A673 (cell line): ENCODE results near the gene S100A4.

Experiments
- CTCF ChIP-seq: fragments of 300-800, 200-600 bp; sonication (generic); conservative IDR thresholded peaks from 2 replicates; pipeline ENCODE4 v1.5.1; 2017; ENCODE audit warnings: low read depth, mild to moderate bottlenecking, antibody characterized with exemption, low read length, moderate library complexity, mixed read lengths
- EZH2 ChIP-seq: fragments of 200-600 bp; sonication (generic); IDR thresholded peaks from 2 replicates; pipeline ENCODE4 v1.6.1; 2017; ENCODE audit warnings: borderline replicate concordance, low read depth, mild to moderate bottlenecking, mixed read lengths, antibody characterized with exemption, low read length; ENCODE audit not compliant: poor library complexity, severe bottlenecking

- TF ChIP-seq CTCF: peak; percentile 80
- TF ChIP-seq EZH2: no peak
Measured at GRCh38 chr1:153509729-153510354, 35.8 kb downstream of the S100A4 start.
